Measurements from ENCODE around the gene SS18L1.

Gene SS18L1

DNA sequence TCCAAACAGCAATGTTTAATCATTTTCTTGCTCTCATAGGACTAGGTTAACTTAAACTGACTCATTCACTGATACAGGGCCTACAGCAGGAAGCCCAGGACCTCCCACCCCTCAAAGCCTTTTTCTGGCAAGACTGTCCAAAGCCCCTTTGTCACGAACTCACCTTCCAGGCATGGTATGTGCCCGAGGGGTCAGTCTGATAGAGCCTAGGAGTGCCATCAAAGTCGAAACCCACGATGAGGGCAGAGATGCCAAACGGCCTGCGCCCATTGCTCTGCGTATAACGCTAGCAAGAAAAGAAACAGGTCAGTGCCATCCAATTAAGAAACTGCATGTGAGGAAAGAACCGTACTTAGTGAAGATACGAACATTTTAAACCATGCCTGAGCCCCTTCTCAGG, 4.7 kb upstream of the SS18L1 start:
- ATAC-seq = no peak
- TF ChIP-seq, protein P1, sequence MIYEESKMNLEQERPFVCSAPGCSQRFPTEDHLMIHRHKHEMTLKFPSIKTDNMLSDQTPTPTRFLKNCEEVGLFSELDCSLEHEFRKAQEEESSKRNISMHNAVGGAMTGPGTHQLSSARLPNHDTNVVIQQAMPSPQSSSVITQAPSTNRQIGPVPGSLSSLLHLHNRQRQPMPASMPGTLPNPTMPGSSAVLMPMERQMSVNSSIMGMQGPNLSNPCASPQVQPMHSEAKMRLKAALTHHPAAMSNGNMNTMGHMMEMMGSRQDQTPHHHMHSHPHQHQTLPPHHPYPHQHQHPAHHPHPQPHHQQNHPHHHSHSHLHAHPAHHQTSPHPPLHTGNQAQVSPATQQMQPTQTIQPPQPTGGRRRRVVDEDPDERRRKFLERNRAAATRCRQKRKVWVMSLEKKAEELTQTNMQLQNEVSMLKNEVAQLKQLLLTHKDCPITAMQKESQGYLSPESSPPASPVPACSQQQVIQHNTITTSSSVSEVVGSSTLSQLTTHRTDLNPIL (CRISPR knock-in tag; IDR thresholded peaks at IDR 0.05; ENCODE audit: low read depth) = no peak
- TF ChIP-seq ZNF8 (CRISPR knock-in tag; IDR thresholded peaks at IDR 0.05) = no peak
- TF ChIP-seq PPARA (CRISPR knock-in tag; IDR thresholded peaks at IDR 0.05; ENCODE audit: borderline replicate concordance) = no peak
- no peak for TF ChIP-seq OSR1 (CRISPR knock-in tag; IDR thresholded peaks at IDR 0.05)
- TF ChIP-seq ZFP30 (CRISPR knock-in tag; IDR thresholded peaks at IDR 0.05) = no peak
- TF ChIP-seq CSDC2 (CRISPR knock-in tag; IDR thresholded peaks at IDR 0.05) = no peak
- TF ChIP-seq, protein P2, sequence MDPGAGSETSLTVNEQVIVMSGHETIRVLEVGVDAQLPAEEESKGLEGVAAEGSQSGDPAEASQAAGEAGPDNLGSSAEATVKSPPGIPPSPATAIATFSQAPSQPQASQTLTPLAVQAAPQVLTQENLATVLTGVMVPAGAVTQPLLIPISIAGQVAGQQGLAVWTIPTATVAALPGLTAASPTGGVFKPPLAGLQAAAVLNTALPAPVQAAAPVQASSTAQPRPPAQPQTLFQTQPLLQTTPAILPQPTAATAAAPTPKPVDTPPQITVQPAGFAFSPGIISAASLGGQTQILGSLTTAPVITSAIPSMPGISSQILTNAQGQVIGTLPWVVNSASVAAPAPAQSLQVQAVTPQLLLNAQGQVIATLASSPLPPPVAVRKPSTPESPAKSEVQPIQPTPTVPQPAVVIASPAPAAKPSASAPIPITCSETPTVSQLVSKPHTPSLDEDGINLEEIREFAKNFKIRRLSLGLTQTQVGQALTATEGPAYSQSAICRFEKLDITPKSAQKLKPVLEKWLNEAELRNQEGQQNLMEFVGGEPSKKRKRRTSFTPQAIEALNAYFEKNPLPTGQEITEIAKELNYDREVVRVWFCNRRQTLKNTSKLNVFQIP (CRISPR knock-in tag; IDR thresholded peaks at IDR 0.05; ENCODE audit: borderline replicate concordance, low read depth) = no peak
- TF ChIP-seq SNAI2 (CRISPR knock-in tag; IDR thresholded peaks at IDR 0.05) = no peak
- TF ChIP-seq, protein P3, sequence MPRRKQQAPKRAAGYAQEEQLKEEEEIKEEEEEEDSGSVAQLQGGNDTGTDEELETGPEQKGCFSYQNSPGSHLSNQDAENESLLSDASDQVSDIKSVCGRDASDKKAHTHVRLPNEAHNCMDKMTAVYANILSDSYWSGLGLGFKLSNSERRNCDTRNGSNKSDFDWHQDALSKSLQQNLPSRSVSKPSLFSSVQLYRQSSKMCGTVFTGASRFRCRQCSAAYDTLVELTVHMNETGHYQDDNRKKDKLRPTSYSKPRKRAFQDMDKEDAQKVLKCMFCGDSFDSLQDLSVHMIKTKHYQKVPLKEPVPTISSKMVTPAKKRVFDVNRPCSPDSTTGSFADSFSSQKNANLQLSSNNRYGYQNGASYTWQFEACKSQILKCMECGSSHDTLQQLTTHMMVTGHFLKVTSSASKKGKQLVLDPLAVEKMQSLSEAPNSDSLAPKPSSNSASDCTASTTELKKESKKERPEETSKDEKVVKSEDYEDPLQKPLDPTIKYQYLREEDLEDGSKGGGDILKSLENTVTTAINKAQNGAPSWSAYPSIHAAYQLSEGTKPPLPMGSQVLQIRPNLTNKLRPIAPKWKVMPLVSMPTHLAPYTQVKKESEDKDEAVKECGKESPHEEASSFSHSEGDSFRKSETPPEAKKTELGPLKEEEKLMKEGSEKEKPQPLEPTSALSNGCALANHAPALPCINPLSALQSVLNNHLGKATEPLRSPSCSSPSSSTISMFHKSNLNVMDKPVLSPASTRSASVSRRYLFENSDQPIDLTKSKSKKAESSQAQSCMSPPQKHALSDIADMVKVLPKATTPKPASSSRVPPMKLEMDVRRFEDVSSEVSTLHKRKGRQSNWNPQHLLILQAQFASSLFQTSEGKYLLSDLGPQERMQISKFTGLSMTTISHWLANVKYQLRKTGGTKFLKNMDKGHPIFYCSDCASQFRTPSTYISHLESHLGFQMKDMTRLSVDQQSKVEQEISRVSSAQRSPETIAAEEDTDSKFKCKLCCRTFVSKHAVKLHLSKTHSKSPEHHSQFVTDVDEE (CRISPR knock-in tag; IDR thresholded peaks at IDR 0.05) = no peak
- no peak for TF ChIP-seq ZC3H10 (CRISPR knock-in tag; IDR thresholded peaks at IDR 0.05)
- no peak for TF ChIP-seq BACH2 (CRISPR knock-in tag; IDR thresholded peaks at IDR 0.05; ENCODE audit: borderline replicate concordance)
- no peak for TF ChIP-seq RARB (CRISPR knock-in tag; IDR thresholded peaks at IDR 0.05)
- TF ChIP-seq ZFP3 (CRISPR knock-in tag; IDR thresholded peaks at IDR 0.05) = no peak
- no peak for TF ChIP-seq ZNF70 (CRISPR knock-in tag; IDR thresholded peaks at IDR 0.05)
- TF ChIP-seq ISL1 (CRISPR knock-in tag; IDR thresholded peaks at IDR 0.05) = no peak
- no peak for TF ChIP-seq ZNF565 (CRISPR knock-in tag; conservative IDR thresholded peaks at IDR 0.05; ENCODE audit: low read depth)
- no peak for TF ChIP-seq ARNTL (CRISPR knock-in tag; IDR thresholded peaks at IDR 0.05; ENCODE audit: borderline replicate concordance, low read depth)
- TF ChIP-seq ESRRG (CRISPR knock-in tag; IDR thresholded peaks at IDR 0.05) = no peak
- TF ChIP-seq TCF4 (CRISPR knock-in tag; IDR thresholded peaks at IDR 0.05; ENCODE audit: borderline replicate concordance) = no peak

DNA sequence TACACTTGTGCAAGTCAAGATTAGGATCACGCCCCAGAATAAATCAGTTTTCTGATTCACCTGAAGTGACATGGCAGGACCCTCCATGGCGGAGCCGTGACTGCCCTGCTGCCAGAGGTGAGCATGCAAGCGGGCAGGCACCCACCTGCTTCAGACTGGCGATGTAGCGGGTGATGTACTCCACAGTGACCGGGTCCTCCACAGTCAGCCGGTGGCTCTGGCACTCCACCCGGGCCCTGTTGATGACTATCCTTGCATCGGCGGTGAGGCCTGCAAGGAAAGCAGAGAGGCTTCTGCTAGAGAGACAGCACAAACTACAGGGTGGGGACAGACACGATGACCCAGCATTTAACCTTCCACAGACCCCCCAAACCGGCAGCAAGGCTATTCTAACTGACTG, 3.9 kb upstream of the SS18L1 start:
- no peak for TF ChIP-seq CSDC2 (CRISPR knock-in tag; IDR thresholded peaks at IDR 0.05)
- TF ChIP-seq, protein P2 (CRISPR knock-in tag; IDR thresholded peaks at IDR 0.05; ENCODE audit: borderline replicate concordance, low read depth) = no peak
- TF ChIP-seq, protein P3 (CRISPR knock-in tag; IDR thresholded peaks at IDR 0.05) = no peak
- no peak for TF ChIP-seq ZNF70 (CRISPR knock-in tag; IDR thresholded peaks at IDR 0.05)
- TF ChIP-seq BACH2 (CRISPR knock-in tag; IDR thresholded peaks at IDR 0.05; ENCODE audit: borderline replicate concordance) = no peak
- TF ChIP-seq PPARA (CRISPR knock-in tag; IDR thresholded peaks at IDR 0.05; ENCODE audit: borderline replicate concordance) = no peak
- TF ChIP-seq ZNF8 (CRISPR knock-in tag; IDR thresholded peaks at IDR 0.05) = no peak
- TF ChIP-seq ZFP3 (CRISPR knock-in tag; IDR thresholded peaks at IDR 0.05) = no peak
- no peak for TF ChIP-seq SNAI2 (CRISPR knock-in tag; IDR thresholded peaks at IDR 0.05)
- TF ChIP-seq ESRRG (CRISPR knock-in tag; IDR thresholded peaks at IDR 0.05) = no peak
- TF ChIP-seq ZNF565 (CRISPR knock-in tag; conservative IDR thresholded peaks at IDR 0.05; ENCODE audit: low read depth) = no peak
- TF ChIP-seq OSR1 (CRISPR knock-in tag; IDR thresholded peaks at IDR 0.05) = no peak
- TF ChIP-seq, protein P4, sequence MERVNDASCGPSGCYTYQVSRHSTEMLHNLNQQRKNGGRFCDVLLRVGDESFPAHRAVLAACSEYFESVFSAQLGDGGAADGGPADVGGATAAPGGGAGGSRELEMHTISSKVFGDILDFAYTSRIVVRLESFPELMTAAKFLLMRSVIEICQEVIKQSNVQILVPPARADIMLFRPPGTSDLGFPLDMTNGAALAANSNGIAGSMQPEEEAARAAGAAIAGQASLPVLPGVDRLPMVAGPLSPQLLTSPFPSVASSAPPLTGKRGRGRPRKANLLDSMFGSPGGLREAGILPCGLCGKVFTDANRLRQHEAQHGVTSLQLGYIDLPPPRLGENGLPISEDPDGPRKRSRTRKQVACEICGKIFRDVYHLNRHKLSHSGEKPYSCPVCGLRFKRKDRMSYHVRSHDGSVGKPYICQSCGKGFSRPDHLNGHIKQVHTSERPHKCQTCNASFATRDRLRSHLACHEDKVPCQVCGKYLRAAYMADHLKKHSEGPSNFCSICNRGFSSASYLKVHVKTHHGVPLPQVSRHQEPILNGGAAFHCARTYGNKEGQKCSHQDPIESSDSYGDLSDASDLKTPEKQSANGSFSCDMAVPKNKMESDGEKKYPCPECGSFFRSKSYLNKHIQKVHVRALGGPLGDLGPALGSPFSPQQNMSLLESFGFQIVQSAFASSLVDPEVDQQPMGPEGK (CRISPR knock-in tag; IDR thresholded peaks at IDR 0.05; ENCODE audit: borderline replicate concordance) = no peak
- ATAC-seq = no peak

Measured in SK-N-SH treated with all-trans-retinoic acid at 6 μM for 48 hours (cell line).